HG02973 (cell line): ENCODE data around the gene TMEM170A.
"Not testable (repeated sequence)": the region's sequence is repeated elsewhere in the genome, so short reads cannot be mapped to it uniquely, and the experiment has no call there.

ENCODE experiments used
- ATAC-seq: cut with Tn5 transposase; IDR thresholded peaks from one replicate; pipeline ENCODE4 v1.9.1; 2021; ENCODE audit warnings: moderate library complexity; ENCODE audit not compliant: unreplicated experiment

The TMEM170A gene

DNA sequence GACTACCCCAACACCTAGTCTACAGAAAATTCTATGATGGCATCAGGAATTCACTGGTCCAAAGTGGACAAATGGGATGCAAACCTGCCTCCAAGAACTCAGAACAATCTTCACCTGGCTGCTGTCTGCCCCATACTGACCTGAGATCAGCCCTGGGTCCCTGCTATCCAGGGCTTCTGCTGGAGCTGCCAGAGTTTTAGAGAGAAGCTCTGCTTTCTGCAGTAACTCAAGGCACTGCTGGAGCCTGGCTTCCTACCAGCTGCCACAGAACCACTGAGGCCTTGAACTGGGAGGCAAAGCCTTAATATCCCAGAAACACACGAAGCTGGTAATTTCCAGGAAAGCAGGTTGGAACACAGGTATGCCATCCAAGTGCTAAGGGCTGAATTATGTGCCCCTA, 7.5 kb downstream of the TMEM170A start:
- ATAC-seq: no peak

DNA sequence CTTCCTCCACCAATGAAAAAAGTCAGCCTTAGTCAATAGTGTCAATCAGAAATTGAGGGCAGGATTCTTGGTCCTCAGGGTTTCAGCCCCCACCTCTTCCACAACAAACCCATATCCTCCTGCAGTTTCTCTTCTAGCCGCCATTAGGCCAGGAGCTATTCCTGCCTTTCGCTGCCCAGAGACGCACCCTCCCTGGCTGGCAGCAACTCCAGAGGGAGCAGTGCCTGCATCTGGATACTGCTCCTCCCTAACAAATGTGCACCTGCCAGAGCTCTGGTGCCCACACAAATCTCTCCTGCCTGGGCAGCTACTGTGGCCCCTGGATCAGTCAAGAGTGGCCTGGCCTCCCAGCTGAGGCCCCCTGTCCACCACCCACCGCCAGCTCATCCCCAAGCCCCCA, 8.0 kb downstream of the TMEM170A start:
- ATAC-seq: not testable (repeated sequence)

DNA sequence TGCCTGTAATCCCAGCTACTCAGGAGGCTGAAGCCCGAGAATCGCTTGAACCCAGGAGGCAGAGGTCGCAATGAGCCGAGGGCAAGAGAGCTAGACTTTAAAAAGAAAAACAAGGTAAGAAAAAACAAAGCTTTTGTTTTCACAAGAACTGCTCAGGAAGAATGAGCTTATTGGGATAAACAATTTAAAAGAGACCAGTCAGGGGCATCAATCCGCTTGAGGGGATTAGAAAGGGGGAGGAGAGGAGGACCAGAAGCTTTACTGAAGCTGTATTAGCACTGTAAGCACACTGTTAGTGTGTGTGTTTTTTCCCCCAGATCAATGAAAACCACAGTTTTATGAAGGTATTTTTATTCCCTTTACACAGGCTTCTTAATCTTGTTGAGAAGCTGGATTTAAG, 8.8 kb downstream of the TMEM170A start:
- no peak for ATAC-seq

DNA sequence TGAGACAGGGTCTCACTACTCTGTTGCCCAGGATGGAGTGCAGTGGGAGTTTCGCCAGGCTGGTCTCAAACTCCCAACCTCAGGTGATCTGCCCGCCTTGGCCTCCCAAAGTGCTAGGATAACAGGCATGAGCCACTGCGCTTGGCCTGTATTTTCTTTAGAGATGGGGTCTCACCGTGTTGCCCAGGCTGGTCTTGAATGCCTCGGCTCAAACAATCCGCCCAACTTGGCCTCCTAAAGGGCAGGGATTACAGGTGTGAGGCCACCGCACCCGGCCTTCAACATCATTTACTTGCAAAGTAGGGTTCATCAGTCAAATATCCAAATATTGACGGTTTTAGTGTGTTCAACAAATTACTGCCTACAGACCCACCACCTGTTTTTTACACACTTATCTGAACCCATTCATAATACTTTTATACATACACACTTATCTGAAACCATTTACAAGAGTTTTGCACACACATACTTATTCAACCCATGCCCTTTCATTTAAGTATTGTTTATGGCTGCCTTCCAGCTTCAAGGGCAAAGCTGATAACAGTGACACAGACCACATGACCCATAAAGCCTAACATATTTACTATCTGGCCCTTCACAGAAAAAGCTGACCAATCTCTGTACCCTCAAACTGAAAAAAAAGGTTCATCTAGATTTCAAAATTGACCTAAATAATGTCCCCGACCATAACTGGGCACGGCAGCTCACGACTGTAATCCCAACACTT, 11.9 kb downstream of the TMEM170A start:
- ATAC-seq: no peak

DNA sequence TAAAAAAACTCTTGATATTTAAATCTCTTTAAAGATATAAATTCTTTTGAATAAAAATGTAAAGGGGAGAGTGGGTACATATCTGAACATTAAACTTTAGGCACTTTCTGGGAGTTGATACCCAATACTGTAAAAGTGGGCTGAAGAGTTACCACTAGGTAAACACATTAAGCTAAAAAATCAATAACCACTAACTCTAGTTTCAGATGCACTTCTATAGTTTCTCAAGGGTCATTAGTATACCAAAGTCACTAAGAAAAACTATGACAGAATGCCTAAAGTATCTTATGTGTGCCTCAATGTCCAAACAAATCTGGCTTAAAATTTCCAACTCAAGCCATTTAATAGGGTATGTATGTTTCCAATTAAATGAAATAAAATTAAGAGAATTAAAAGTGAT, 18.1 kb downstream of the TMEM170A start:
- no peak for ATAC-seq

DNA sequence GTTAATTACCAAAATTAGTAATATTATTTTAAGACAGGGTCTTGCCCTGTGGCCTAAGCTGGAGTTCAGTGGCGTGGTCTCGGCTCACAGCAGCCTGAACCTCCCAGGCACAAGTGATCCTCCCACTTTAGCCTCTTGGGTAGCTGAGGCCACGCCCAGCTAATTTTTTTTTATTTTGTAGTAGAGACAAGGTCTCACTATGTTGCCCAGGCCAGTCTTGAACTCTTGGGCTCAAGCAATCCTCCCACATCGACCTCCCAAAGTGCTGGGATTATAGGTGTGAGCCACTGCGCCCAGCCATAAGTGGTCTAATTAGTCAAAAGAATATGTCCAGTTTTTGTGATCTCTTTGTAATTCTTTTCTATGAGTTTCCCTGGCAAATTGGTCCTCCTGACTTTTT, 19.2 kb downstream of the TMEM170A start:
- ATAC-seq: no peak

DNA sequence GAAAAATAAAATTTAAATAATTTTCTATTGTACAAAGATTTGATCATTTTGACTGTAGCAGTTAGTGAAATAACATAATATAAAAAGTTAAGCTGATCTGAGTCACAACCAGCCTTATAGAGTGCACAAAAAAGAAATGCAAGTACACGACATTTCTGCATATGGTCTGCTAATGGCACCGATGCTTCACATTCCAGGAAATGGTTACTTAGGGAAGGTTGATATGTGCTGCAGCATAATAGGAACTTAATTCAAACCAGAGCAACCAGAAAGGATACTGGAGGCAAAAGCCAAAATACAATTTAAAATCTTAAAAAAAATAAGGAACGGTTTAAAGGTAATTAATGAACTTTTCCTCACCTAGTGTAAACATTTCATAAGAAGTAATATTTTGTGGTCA, 21.2 kb downstream of the TMEM170A start:
- ATAC-seq: no peak

DNA sequence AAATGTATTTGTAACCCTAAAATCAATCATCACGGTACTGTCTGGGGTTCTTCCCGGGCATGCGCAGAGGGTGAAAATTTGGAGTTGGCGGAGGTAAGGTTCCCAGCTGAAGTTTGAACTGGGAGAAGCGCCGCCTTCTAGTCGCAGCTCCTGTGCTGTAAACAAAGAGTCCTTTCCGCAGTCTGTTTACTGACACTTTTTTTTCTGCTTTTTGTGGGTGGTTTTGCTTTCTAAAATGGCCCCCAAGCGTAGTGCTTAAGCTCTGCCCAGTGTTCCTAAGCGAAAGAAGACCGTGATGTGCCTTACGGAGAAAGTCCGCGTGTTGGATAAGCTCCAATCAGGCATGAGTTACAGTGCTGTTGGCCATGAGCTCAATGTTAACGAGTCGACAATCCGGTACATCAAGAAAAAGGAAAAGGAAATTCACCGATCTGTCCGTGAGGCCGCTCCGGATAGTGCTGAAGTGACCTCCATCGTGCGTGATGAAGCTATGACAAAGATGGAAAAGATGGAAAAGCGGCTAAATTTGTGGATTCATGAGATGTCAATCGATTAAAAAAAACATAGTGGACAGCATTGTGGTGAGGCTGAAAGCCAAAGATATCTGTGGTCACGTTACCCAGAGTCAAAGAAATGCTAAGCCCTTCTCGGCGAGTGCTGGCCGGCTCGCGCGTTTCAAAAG, 30.6 kb downstream of the TMEM170A start:
- ATAC-seq: peak; percentile 49

DNA sequence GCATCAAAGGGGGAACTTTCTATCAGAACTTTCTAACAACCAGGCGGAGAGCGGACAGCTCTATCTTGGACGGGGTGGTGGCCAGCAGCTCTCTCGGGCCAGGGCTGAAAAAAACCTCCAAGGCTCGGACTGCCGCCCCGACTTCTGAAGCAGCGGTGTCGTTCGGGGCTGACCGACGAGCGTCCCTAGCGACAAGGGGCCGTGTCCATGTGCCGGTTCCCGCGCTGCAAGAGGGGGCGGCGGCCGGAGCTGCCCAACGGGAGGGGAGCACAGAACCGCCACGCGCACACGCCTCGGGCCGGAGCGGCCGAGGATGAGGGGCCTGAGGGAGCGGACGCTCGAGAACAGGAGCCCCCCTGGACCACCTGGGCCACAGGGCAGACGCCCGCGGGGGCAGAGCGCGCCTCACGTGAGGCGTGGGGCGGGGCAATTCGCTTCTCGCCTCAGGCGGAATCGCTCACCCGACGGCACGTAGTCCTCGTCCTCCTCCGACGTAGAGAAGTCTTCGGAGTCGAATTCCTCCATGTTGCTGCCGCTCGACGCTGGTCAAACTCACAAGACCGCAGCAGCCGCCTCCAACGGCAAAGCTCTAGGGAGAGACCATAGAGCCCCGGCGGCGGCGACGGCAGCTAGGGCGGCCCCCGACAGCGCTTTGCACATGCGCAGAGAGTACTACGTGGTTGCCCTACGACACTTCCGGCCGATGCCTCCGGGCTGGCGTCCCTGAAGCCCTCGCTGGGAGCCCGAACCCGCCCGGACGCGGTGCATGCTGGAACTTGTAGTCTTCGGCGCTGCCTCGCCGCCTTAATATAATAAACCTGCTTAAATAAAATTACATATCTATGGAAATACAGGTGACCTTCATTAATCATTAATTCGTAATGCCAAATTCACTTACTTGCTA, 31.4 kb downstream of the TMEM170A start, which contains the start of gene CFDP1:
TSS of gene CFDP1 (minus strand) at position 676 of the 904 bp plus-strand sequence. CDS start at position 525, 151 bp downstream.
- ATAC-seq: peak; percentile 88

DNA sequence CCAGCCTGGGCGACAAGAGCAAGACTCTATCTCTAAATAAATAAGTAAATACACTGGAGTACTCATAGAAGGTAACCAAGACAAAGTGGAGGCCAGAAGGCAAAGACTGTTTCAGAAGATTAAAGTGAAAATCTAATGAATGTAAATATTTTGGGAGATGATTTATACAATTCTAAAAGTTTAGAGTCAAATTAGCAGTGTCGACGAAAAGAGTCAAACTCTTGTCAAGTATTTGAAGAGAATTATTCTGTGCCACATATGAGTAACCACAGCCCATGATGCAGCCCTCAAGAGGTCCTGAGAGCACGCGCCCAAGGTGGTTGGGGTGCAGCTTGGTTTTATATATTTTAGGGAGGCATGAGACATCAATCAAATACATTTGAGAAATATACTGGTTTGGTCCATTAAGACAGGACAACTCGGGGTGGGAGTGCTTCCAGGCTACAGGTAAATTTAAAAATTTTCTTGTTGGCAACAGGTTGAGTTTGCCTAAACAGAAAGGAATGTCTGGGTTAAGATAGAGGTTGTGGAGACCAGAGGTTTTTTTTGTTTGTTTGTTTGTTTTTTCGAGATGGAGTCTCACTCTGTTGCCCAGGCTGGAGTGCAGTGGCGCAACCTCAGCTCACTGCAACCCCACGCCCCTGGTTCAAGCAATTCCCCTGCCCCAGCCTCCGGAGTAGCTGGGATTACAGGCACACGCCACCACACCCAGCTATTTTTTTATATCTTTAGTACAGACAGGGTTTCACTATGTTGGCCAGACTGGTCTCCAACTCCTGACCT, 34.7 kb downstream of the TMEM170A start:
- ATAC-seq: no peak

DNA sequence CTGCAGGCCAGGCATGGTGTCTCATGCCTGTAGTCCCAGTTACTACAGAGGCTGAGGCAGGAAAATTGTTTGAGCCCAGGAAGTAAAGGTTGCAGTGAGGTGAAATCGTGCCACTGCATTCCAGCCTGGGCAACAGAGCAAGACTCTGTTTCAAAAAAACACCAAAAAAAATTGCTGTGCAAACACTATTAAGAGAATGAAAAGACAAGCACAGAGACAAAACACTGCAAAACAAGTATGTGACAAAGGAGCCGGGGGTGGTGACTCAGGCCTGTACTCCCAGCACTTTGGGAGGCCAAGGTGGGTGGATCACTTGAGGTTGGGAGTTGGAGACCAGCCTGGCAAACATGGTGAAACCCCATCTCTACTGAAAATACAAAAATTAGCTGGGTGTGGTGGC, 38.0 kb downstream of the TMEM170A start:
- not testable (repeated sequence) for ATAC-seq

DNA sequence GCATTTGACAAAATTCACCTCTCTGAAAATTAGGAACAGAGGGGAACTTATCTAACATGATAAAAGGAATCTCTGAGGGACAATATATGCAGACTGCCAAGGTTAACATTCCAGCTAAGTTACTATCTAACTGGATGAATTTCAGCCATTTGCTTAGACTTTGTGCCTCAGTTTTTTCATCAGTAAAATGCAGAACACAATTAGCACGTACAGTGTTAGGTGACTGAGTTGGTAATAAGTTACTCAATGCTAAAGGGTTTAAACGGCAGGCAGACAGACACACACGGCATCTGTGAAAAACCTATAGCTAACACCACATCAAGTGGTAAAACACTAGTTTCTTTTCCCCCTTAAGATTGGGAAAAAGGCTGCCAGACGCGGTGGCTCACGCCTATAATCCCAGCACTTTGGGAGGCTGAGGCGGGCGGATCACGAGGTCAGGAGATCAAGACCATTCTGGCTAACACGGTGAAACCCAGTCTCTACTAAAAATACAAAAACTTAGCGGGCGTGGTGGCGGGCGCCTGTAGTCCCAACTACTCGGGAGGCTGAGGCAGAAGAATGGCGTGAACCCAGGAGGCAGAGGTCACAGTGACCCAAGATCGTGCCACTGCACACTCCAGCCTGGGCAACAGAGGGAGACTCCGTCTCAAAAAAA, 40.3 kb downstream of the TMEM170A start:
- not testable (repeated sequence) for ATAC-seq

DNA sequence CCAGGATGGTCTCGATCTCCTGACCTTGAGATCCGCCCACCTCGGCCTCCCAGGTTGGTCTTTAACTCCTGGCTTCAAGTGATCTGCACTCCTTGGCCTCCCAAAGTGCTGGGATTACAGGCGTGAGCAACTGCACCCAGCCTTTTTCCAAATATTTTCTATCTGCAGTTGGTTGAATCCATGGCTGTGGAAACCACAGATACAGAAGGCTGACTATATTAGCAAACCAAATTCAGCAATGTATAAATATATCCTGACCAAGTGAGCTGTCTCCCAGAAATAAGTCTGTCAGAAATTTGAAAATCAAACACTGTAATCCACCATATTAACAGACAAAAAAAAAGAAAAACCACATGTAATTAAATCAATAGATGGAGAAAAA, 40.8 kb downstream of the TMEM170A start:
- no peak for ATAC-seq

DNA sequence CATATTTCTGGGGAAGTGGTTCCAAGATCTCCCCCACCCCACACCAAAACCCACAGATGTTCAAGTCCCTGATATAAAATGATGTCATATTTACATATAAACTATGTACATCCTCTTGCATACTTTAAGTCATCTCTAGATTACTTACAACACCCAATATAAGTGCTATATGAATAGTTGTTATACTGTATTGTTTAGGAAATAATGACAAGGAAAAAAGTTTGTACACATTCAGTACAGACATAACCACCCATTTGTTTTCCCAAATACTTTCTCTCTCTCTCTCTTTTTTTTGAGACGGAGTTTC, 42.7 kb downstream of the TMEM170A start:
- ATAC-seq: no peak

DNA sequence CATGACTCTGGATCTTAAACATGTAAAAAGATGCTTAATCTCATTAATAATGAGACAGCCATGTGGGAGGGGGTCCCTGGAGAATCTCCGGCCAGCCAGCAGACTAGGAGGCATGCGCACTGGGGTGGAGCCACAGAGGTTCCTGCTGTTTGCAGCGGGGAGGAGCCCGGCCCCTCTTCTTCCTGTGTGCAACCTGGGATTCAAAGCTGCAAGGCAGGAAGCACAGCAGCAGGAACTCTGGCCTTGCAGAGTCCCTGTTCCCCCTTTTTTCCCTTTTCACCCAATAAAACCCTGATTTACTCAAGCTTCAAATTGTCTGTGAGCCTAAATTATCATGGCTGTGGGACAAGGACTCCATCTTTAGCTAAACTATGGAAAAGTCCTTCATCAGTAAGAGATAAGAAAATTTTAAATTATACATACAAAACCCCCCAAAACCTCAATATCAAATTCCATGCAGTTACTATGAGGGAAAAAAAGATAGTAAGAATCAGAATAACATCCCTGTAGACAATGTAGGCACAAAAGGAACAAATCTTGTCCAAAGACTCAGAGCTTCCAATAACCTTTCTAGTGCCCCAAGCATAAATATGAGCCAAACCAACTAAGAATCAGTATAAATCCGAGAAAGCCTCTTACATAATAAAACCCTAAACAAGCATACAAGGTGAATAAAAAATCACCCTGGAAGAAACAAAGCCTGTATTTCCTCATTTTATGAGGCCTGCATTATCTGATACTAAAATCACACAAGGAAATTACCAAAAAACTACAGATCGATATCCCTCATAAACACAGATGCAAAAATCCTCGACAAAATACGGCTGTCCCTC, 43.3 kb downstream of the TMEM170A start:
- ATAC-seq: peak; percentile 59

DNA sequence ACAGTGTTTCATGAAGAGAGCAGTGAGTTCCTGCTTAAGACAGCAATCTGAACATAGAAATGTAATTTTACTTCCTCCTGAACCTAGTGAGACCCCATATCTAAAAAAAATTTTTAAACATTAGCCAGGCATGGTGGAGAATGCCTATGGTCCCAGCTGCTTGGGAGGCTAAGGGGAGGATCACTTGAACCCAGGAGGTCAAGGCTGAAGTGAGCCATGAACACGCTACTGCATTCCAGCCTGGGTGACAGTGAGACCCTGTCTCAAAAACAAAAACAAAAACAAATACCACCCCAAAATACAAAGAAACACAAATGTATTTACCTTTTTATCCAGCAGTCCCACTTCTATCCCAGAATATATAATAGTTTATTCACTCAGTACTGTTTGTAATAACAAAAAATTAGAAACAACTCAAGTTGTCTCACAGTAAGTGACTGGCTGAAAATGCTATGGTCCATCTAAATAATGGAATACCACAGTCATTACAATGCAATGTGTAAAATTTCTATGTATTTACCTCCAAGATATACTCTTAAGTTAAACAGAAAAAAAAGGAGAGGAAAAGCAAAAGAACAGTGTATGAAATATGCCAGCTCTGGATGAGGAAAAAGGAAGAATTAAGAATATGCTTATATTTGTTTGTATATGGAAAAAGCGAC, 47.5 kb downstream of the TMEM170A start:
- ATAC-seq: no peak

DNA sequence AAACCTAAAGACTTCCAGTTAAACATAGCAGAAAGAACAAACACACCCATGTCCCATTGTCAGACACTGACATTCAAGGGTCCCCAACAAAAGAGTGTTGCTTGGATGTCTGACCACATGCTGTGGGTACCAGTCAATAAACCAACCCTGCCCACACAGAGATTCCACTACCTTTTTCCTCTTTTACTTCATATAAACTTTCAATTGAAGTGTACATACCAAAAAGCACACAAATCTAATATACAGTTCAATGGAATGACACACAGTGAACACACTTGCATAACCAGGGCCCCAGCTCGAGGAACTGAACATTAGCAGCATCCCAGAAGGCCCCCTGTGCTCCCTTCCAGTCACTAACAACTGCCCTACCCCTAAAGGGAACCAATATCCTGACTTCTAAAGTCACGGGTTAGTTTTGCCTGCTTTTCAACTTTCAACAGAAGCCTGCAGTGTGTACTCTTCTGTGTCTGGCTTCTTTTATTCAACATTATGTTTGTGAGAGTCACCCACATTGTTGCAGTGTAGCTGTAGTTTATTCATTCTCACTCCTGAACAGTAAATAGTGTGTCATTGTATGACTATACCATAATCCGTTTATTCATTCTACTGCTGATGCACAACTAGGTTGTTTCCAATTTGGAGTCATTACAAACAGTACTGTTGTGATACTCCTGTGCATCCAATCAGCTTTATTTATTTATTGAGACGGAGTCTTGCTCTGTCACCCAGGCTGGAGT, 49.2 kb downstream of the TMEM170A start:
- no peak for ATAC-seq

DNA sequence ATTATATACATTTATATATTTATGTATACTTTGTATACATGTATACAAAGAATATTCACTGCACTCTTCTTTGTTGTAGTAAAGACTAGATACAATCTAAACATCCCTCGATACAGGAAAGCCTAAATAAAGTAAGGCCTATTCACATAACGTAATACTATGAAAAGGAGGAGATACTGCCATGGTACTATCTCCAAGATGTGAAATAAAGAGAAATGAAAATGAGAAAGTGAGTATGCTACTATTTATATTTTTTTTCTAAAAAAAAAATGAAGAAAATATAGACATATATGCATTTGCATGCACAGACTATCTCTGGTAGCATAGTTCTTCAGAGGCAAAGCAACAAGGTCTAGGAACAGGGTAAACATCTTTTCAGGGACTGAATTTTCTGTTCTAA, 50.5 kb downstream of the TMEM170A start:
- no peak for ATAC-seq
